Hindlimb muscle (tissue), 1 donor: ENCODE data around the gene SAPCD2. TPM values are rescaled to one million over a fixed set of nuclear protein-coding genes. Genes with fewer than 3 reads are reported as not detected.

Source experiments
- DNase-seq: peaks from one replicate; pipeline ENCODE4 v3.0.0-alpha.2; 2013
- polyA plus RNA-seq: library from polyadenylated mRNA; unstranded; fragments of 120-200 nt; gene quantifications from one replicate; pipeline ENCODE4 v1.2.1, GENCODE V29; 2013; ENCODE audit not compliant: insufficient read length

The SAPCD2 gene
- polyA plus RNA-seq, 1 donor, result 3.9 TPM

DNA sequence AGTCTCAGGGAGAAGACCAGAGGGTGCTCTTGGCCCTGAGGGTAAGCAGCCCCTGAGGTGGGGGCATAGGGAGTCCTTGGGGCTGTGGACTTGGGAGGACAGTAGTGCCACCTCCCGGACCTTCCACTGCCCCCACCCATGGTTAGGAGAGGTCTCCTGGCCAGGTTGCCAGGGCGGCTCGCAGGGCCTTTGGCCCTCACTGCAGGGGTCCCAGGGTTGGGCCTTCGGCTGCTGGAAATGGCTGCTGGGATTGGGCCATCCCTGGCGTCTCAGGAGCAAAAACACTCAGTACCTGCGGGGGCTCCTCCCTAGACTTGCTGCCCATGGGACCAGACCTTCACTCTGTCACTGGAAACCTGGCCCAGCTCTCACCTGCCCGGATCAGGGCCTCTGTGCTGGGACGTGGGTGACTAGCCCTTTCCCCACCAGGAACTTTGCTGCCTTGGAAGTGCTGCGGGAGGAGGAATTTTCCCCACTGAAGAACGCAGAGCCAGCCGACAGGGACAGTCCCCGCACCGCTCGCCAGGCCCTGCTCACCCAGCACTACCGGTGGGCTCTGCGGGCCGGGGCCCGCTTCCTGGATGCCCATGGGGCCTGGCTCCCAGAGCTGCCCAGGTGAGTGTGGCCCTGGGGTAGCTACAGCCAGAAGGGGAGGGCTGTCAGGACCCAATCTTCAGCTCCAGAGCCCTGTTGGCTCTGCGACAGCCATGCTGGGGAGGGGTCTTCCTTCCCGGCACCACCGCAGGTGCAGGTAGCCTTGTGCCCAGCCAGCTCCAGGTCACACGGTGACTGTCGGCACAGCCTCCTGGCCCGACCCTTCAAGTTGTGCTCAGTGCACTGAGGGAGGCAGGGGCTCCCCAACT is 10.1 kb upstream of the SAPCD2 start:
- DNase-seq, result no peak

DNA sequence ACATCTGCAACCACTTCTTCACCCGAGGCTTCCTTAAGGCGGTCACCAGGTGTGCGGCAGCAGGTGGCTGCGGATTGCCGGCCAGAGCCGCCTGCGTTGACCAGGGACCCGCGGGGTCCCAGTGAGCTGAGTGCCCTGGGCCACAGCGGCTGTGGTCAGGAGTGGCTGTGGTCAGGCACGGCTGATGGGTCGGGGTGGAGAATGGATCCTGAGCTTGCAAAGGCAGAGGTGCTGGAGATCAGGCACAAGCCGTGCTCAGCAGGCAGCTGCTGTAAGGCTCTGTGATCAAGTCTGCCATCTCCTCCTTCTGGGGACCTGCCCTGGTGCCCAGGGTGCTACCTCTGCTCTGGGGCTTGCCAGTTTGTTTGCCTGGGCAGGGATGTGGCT is 9.0 kb upstream of the SAPCD2 start:
- DNase-seq, result no peak

DNA sequence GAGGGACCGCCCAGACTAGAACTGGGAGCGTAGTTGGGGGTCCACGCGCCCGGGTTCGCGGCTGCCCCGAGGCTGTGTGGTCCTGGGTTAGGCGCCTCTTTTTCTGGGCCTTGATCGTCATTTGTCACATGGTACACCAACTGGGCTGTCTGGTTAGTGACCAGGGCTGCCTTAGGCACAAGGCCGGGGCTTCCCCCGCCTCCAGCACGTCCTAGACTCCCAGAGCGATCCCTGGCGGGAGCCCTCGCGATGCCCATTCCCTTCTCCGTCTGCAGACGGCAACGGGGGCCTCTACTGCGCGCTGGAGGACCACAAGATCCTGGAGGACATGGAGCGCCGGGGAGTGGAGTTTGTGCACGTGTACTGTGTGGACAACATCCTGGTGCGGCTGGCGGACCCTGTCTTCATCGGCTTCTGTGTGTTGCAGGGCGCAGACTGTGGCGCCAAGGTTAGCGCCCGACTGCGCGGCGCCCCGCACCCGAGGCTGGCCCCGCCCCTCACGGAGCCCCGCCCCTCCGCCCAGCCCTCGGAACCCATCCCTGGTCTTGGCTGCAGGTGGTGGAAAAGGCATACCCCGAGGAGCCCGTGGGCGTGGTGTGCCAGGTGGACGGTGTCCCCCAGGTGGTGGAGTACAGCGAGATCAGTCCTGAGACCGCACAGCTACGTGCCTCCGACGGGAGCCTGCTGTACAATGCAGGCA is 8.5 kb upstream of the SAPCD2 start:
- no peak for DNase-seq

DNA sequence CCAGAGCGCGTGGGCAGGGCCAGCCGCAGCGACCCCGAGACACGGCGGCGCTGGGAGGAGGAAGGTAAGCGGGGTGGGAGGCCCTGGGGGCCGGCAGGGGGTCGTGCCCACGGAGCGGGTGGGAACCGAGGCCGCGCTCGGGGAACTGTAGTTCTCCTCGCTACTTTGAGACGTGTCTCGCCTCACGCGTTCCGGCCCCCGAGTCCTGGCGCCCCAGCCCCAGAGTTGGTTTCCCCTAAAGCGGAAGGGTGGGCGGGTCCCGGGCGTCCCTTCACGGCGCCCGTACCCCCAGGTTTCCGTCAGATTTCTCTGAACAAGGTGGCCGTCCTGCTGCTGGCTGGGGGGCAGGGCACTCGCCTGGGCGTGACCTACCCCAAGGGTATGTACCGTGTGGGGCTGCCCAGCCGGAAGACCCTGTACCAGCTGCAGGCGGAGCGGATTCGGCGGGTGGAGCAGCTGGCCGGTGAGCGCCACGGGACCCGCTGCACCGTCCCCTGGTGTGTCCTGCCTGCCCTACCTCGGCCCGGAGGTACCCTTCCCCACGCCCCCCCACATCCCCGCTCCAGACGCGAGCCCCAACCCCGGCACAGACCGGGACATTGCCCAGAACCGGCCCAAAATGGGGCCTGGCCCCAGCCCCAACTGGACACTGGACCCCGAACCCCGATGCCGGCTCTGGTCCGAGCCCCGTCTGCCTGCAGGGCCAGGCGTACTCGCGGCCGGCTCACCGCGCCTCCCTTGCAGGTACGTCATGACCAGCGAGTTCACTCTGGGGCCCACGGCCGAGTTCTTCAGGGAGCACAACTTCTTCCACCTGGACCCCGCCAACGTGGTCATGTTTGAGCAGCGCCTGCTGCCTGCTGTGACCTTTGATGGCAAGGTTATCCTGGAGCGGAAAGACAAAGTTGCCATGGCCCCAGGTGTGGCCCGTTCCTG is 7.7 kb upstream of the SAPCD2 start:
- no peak for DNase-seq

DNA sequence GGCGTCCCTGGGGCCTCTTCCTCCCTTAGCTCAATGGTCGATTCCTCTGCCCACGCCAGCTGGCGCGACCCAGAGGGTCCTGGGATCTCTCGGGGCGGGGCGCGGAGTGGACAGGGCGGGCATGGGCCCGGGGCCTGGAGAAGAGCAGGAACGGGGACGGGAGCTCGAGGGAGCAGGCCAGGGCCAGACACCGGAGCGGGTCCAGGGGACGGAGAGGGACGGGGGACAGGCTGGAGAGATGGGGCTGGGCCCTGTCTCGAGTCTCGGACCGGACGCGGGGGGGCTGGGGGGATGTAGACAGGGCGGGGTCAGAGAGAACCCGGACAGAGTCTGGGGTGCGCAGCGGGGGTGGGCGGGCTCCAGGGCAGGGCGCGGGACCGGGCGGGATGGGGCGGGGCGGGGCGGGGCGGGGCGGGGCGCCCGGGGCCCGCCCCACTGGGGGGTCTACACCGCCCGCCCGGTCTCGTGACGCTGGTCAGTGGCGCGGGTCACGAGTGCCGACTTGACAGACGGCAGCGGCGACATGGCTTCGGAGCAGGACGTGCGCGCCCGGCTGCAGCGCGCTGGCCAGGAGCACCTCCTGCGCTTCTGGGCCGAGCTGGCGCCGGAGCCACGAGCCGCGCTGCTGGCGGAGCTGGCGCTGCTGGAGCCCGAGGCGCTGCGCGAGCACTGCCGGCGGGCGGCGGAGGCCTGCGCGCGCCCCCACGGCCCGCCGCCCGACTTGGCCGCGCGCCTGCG is 6.8 kb upstream of the SAPCD2 start, which contains the start of gene UAP1L1:
UAP1L1 (plus strand) TSS at position 508 of the 738 bp plus-strand sequence; CDS start at position 524, 16 bp downstream.
- no peak for DNase-seq

DNA sequence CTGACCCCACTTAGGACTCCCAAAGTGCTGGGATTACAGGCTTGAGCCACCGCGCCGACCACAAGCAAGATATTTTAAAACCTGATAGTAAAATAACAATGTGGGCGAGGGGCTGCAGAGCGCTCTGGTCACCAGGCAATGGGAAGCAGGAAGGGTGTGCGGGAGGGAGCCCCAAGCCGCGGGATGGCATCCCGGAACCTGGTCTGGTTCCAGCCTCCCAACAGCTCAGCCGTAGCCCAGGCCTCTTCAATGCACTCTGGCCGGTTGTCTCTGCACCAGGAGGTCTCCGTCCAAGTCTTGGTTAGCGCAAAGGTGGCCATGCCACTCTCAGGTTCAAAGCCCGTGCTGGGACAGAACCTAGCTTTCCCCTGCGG is 6.3 kb upstream of the SAPCD2 start:
- no peak for DNase-seq

DNA sequence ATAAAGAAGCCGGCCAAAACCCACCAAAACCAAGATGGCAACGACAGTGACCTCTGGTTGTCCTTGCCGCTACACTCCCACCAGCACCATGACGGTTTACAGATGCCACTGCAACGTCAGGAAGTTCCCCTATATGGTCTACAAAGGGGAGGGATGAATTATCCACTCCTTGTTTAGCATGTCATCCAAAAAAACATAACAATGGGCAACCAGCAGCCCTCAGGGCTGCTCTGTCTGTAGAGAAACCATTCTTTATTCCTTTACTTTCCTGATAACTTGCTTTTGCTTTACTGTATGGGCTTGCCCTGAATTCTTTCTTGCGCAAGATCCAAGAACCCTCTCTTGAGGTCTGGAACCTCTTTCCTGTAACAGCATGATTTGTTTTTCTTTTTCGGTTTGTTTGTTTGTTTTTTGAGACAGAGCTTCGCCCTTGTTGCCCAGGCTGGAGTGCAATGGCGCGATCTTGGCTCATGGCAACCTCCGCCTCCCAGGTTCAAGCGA is 5.0 kb upstream of the SAPCD2 start:
- DNase-seq, result no peak

DNA sequence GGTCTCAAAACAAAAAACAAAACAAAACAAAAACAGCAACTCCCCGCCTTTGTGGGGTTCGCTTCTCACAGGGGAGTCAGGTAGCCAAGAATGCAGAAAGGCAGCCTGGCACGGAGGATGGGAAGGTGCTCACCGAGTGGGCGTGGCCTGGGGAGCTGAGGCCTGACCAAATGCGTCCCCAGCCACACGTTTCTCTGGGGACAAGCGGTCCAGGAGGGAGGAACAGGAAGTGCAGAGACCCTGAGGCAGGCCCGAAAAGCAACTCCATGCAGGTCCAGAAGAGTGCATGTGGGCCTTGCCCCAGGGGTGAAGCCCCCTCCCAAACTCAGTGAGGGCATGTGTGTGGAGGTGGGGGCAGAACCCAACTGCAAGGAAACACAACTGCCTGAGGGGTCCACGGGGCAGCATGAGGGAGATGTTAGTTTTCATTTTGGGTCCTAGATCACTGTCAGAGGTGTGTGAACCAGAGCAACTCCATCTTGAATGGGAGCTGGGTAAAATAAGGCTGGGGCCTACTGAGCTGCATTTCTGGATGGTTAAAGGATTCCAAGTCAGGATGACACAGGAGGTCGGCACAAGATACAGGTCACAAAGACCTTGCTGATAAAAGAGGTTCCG is 4.4 kb upstream of the SAPCD2 start:
- DNase-seq, result no peak

DNA sequence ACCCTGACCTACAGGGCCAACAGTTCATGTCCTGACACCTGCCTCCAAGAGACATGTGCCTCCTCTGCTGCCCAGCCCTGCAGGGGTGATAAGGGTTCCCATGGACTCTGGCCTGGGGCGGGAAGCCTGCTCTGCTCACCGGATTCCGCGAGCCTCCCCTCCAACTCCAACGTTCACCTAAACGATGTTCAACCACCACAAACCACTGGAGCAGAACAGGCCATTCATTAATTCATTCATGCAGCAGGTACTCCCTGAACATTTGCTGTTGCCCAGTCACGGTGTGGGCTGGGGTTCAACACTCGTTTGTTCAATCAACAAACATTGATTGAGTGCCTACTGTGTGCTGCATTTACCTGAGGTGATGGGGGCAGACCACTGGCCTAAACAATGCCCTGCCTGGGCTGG is 3.6 kb upstream of the SAPCD2 start:
- no peak for DNase-seq

DNA sequence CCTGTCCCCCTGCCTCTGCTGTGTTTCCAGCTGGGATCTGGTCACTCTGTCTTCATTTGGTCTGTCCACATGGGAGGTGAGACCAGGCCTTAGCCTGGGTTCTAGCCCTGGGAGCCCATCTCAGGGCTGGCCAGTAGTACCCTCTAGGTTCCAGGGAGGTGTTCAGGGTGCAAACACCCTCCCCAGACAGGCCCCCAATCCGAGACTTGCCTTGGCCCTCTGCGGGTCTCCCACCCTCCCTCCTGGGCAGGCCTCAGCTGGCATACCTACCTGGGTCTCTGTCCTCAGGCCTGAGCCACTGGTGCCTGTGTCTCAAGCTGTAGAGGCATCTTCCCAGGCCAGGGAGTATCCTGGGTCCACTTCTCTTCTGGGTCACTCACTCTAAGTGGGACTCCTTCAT is 925 bp upstream of the SAPCD2 start:
- DNase-seq, result no peak

DNA sequence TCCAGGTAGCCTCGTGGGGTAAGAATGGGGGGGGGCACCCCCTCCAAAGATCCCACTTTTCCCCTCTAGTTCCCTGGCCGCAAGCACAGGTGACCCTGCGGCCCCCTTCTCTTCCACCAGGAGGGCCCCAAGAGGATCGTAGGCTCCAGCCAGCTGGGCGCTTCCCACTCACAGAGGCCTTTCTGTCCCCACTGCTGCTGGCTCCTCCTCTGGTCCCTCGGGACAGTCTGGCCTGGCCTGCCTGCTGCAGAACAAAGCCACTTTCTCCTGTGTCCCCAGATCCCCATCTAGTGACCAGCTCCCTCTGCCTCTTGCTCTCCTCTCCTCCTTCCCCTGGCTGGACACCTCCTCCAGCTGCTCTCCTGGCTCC is 534 bp upstream of the SAPCD2 start:
- DNase-seq, result no peak

DNA sequence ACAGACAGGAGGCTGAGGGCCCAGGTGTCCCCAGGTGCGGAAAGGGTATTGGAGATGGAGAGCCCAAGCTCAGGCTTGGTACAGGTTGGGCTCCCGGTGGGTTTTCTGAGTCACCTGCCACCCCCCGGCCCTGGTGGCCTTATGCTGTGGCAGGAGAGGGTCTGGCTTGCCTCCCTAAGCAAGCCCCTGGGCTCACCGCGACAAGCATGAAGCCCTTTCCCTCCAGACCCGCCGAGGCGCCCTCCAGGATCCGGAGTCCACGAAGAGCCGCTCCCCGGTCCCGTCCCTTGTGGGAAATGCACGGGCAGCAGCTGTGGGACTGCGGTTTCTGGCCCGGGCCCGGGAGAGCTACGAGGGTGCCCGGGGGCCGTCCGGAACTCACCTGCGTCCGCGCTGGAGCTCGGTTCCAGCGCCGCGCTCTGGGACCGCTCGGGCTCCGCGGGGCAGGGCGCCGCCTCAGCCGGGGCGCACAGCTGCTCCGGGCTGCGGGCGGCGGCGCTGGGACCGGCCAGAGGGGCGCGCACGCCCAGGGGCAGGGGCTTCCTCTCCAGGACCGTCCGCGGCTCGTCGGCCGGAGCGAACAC is 757 bp downstream of the SAPCD2 start:
- no peak for DNase-seq

DNA sequence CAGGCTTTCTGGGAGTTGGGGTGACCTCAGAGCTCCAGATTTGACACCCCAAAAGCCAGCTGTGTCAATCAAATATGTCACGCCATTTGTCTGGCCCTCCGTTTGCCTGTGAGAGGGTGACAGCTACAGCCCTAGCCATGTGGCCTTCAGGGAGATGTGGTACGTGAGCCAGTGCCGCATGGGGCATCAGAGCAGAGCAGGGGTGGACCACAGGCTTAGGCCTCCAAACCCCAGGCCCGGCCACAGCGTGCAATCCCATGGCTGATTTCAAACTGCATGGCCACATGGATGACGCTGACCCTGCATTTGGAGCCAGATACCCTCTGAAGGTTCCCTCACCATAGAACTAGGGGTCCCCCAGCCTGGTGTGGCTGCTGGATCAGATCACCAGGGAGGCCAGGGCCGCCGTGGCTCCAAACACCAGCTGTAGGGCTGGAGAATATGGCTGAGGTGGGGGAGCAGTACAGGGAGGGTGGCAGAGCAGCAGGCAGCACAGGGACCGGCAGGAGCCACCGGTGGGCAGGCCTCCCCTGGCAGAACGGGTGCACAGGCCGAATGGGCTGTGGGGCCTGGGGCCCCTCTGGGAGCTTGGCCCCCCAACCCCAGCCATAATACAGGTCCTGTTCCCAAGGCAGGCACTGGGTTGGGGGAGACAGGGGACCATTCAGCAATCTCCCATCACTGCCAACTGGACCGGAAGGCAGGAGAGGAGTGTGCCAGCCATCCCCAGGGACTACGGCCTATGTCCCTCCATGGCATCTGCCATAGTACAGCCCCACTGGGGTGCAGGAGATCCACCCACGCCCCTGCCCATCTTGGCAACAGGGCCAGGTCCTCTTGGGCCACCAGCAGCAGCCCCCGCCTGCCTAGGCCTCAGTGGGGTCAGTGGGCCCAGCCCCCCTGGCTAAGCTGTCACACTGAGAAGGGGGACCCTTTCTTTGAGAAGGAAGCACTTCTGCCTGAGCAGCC is 1.5 kb downstream of the SAPCD2 start:
- no peak for DNase-seq

DNA sequence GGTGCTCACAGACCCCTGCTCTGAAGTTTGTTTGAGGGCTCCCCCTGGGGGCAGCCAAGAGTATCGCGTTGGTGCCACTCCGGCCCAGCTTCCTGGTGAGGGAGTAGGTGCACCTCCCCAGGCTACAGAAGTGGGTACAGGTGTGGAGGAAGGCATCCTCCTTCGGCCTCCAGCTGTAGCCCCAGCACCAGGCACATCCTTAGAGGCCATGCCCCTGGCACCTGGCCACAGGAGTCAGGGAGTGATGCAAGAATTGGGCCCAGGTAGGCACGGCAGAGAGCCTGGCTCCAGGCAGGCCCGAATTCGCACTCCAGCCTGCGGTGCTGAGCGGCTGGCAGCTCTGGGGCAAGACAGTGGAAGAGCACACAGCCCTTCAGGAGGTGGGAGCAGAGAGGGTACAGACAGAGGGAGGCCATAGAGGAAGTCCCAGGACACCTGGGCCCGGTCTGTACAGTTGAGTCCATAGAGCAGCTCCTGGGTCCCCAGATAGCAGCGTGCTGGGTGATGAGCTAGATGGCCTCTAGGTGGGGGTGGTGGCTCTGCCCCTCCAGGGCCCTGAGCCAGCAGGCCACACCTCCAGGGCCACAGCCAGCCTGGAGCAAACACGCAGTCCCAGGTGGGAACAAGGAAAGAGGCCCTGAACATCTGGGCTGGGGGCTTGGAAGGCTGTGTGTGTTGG is 2.4 kb downstream of the SAPCD2 start:
- peak; percentile 65 for DNase-seq

DNA sequence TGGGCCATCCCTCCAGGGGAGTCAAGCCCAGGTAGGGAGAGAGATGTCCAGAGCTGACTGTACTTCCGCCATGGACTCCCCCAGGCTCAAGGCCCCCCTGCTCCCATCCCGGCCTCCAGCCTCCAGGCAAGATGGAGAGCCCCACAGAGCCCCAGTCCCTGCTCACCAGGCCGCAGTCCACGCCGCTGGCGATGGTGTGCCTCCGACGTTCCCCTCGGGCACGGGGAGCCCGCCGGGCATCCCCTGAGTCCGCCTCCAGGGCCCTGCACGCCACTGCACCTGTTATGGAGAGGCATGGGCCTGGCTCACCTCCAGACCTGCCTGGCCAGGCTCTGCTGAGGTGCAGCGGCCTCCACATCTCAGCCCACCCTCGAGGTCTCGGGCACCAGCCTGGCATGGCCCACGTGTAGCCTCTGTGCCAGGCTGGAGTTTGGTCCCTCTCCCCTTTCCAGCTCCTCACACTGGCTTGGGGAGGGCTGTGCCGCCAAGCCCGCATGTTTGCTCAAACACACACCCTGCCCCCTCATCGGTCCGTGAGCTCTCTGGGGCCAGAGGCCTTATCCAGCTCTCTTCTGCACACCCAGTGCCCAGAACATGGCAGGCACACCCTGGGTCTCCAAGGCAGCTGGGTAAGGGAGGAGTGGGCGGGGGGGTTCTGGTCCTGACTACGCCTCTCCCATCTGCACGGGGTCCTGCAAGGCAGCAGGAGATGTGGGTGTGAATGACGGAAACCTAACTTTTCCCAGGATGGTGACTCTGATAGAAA is 4.1 kb downstream of the SAPCD2 start:
- DNase-seq, result no peak

DNA sequence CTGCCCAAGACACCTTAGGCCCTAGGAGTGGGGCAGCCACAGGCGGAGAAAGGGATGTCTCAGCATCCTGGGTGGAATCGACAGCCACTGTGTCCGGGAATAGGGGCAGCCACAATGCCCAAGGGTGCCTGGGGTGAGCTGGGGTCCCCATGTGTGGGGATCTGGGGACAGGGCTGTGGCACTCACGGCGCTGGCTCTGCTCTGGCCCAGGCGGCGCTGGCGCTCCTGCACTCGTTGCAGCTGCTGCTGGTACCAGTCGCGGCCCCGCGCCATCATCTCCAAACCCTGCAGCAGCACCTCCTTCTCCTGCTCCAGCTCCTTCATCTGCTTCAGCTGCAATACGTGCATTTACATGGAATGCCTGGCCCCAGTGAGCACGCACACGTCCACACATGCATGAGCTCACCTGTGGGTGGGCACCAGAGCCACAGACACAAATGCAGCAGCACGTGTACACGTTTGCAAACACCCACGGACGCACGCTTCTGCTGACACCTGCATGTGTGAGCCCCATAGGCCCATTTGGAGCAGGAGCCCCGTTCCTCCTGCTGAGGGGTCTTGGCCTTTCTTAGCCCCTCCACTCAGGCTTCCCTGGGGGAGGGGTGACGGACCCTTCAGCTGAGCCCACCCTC is 4.9 kb downstream of the SAPCD2 start:
- no peak for DNase-seq

DNA sequence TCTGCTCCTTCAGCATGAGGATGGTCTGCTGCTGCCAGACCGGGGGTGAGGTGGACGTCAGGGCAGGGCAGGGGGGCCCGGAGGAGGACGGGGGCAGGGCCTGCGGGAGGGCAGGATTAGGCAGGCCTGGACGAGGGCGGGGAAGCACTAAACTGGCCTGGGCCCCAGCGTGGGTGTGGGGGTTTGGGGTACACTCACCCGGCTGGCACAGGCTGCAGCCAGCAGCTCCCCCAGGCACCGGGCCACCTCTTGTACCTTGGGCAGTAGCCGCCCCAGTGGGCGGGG is 5.5 kb downstream of the SAPCD2 start:
- DNase-seq, result no peak
